Mesendoderm (in vitro differentiated cells): ENCODE measurements around the gene ASPN.

Experiments
- DNase-seq: peaks from one replicate; pipeline ENCODE4 v3.0.0; 2013
- H2AK5ac ChIP-seq: 2 replicates; pipeline ENCODE4 v1.6.1; 2013; ENCODE audit warnings: low read length, inconsistent platforms
- H2BK120ac ChIP-seq: 2 replicates; pipeline ENCODE4 v1.6.1; 2013; ENCODE audit warnings: low read depth, mild to moderate bottlenecking, low read length, moderate library complexity, mixed read lengths
- H2BK15ac ChIP-seq: replicated peaks from 2 replicates; pipeline ENCODE4 v1.6.1; 2013; ENCODE audit warnings: low read depth, mild to moderate bottlenecking, moderate library complexity
- H2BK5ac ChIP-seq: 2 replicates; pipeline ENCODE4 v1.6.1; 2013; ENCODE audit warnings: low read length, inconsistent platforms
- H3K18ac ChIP-seq: 2 replicates; pipeline ENCODE4 v1.6.1; 2013; ENCODE audit warnings: mild to moderate bottlenecking, low read length, mixed read lengths
- H3K23ac ChIP-seq: one replicate; pipeline ENCODE4 v1.6.1; 2013; ENCODE audit warnings: low read length
- H3K27ac ChIP-seq: 2 replicates; pipeline ENCODE4 v1.5.1; 2013; ENCODE audit warnings: low read depth, mild to moderate bottlenecking, inconsistent platforms, low read length, moderate library complexity
- H3K27me3 ChIP-seq: 2 replicates; pipeline ENCODE4 v1.6.1; 2013; ENCODE audit warnings: low read length, control low read depth, mild to moderate bottlenecking, inconsistent platforms; ENCODE audit not compliant: insufficient read depth, poor library complexity
- H3K36me3 ChIP-seq: 2 replicates; pipeline ENCODE4 v1.6.1; 2013; ENCODE audit warnings: low read length, inconsistent platforms; ENCODE audit not compliant: control insufficient read depth, insufficient read depth
- H3K4ac ChIP-seq: one replicate; pipeline ENCODE4 v1.6.1; 2013; ENCODE audit warnings: low read depth, mild to moderate bottlenecking, low read length, moderate library complexity
- H3K4me1 ChIP-seq: 2 replicates; pipeline ENCODE4 v1.6.1; 2013; ENCODE audit warnings: low read depth, low read length, inconsistent platforms; ENCODE audit not compliant: control insufficient read depth
- H3K4me2 ChIP-seq: 2 replicates; pipeline ENCODE4 v1.6.1; 2013; ENCODE audit warnings: low read length
- H3K4me3 ChIP-seq: 2 replicates; pipeline ENCODE4 v1.5.1; 2013; ENCODE audit warnings: mild to moderate bottlenecking, low read length
- H3K56ac ChIP-seq: one replicate; pipeline ENCODE4 v1.6.1; 2013; ENCODE audit warnings: low read length
- H3K79me1 ChIP-seq: 2 replicates; pipeline ENCODE4 v1.6.1; 2013; ENCODE audit warnings: low read length, inconsistent platforms
- H3K79me2 ChIP-seq: 2 replicates; pipeline ENCODE4 v1.6.1; 2013; ENCODE audit warnings: mild to moderate bottlenecking, low read length; ENCODE audit not compliant: control insufficient read depth, insufficient read depth
- H3K9ac ChIP-seq: 2 replicates; pipeline ENCODE4 v1.6.1; 2013; ENCODE audit warnings: low read length, inconsistent platforms
- H4K5ac ChIP-seq: one replicate; pipeline ENCODE4 v1.6.1; 2013; ENCODE audit warnings: low read length
- H4K8ac ChIP-seq: one replicate; pipeline ENCODE4 v1.6.1; 2013; ENCODE audit warnings: low read depth, mild to moderate bottlenecking, control low read depth, low read length, moderate library complexity
- WGBS: extraction: QIAGEN DNeasy Blood & Tissue Kit; methylation state at CpG from one replicate; pipeline ENCODE4 v1.1.7; 2013; ENCODE audit warnings: low lambda C conversion rate, missing lambda C conversion rate; ENCODE audit not compliant: insufficient coverage; ENCODE audit errors: extremely low coverage; 5-methylcytosine and 5-hydroxymethylcytosine counted together

The ASPN gene

GRCh38 chr9:92446536-92446935 lies 35.8 kb downstream of the ASPN start:
- Histone ChIP-seq H3K36me3 (no peaks in the 10 kb centered on the region), H3K23ac (no peak overlapping the region), H2BK5ac (no peak overlapping the region), H3K79me1 (no peaks in the 10 kb centered on the region), H3K9ac (no peak overlapping the region), H4K5ac (no peak overlapping the region), H4K8ac (no peak overlapping the region), H3K4me1 (no peaks in the 10 kb centered on the region), H3K4me3 (no peak overlapping the region), H3K18ac (no peak overlapping the region), H2AK5ac (no peak overlapping the region), H3K4ac (no peak overlapping the region), H3K27ac (no peak overlapping the region), H2BK15ac (no peak overlapping the region), H3K79me2 (no peaks in the 10 kb centered on the region), H2BK120ac (no peak overlapping the region), H3K4me2 (no peak overlapping the region), H3K56ac (no peak overlapping the region), H3K27me3 (no peaks in the 10 kb centered on the region)
- no peak for DNase-seq

GRCh38 chr9:92444841-92445240 lies 37.5 kb downstream of the ASPN start:
- Histone ChIP-seq H2BK15ac (no peak overlapping the region), H3K27me3 (no peaks in the 10 kb centered on the region), H3K18ac (no peak overlapping the region), H3K4me2 (no peak overlapping the region), H3K4ac (no peak overlapping the region), H3K27ac (no peak overlapping the region), H4K5ac (no peak overlapping the region), H4K8ac (no peak overlapping the region), H3K36me3 (no peaks in the 10 kb centered on the region), H2BK5ac (no peak overlapping the region), H3K4me1 (no peaks in the 10 kb centered on the region), H3K79me1 (no peaks in the 10 kb centered on the region), H3K9ac (no peak overlapping the region), H3K56ac (no peak overlapping the region), H3K23ac (no peak overlapping the region), H2BK120ac (no peak overlapping the region), H3K79me2 (no peaks in the 10 kb centered on the region), H3K4me3 (no peak overlapping the region), H2AK5ac (no peak overlapping the region)
- WGBS = no CpG with 5 or more reads among the region's 4 CpGs
- no peak for DNase-seq

- no peaks in the 10 kb centered on the region for H3K79me2 ChIP-seq
- no peak overlapping the region for H3K4me2 ChIP-seq
- H2BK15ac ChIP-seq = no peak overlapping the region
- no peaks in the 10 kb centered on the region for H3K79me1 ChIP-seq
- H3K18ac ChIP-seq = no peak overlapping the region
- no peak overlapping the region for H3K27ac ChIP-seq
- no peak overlapping the region for H3K23ac ChIP-seq
- WGBS = no CpG with 5 or more reads among the region's 6 CpGs
- no peaks in the 10 kb centered on the region for H3K36me3 ChIP-seq
- no peak overlapping the region for H2AK5ac ChIP-seq
- DNase-seq = no peak
- no peak overlapping the region for H4K8ac ChIP-seq
- no peak overlapping the region for H2BK120ac ChIP-seq
- H3K4ac ChIP-seq = no peak overlapping the region
- no peak overlapping the region for H3K9ac ChIP-seq
- H3K27me3 ChIP-seq = no peaks in the 10 kb centered on the region
- no peak overlapping the region for H4K5ac ChIP-seq
- H3K4me3 ChIP-seq = no peak overlapping the region
- no peak overlapping the region for H3K56ac ChIP-seq
- no peaks in the 10 kb centered on the region for H3K4me1 ChIP-seq
- H2BK5ac ChIP-seq = no peak overlapping the region
Observed at GRCh38 chr9:92440751-92441046, 41.6 kb downstream of the ASPN start.

GRCh38 chr9:92439921-92440750 lies 42.2 kb downstream of the ASPN start:
- H3K27ac ChIP-seq = no peak overlapping the region
- H3K27me3 ChIP-seq = no peaks in the 10 kb centered on the region
- no peak overlapping the region for H2BK15ac ChIP-seq
- no peak overlapping the region for H3K56ac ChIP-seq
- no peak overlapping the region for H2BK120ac ChIP-seq
- H3K4ac ChIP-seq = no peak overlapping the region
- no peak overlapping the region for H3K4me2 ChIP-seq
- no peak overlapping the region for H3K23ac ChIP-seq
- H3K4me1 ChIP-seq = no peaks in the 10 kb centered on the region
- no peak for DNase-seq
- no peaks in the 10 kb centered on the region for H3K79me1 ChIP-seq
- no peak overlapping the region for H3K9ac ChIP-seq
- no peak overlapping the region for H2AK5ac ChIP-seq
- no peaks in the 10 kb centered on the region for H3K79me2 ChIP-seq
- no peak overlapping the region for H3K18ac ChIP-seq
- H3K4me3 ChIP-seq = no peak overlapping the region
- H2BK5ac ChIP-seq = no peak overlapping the region
- H4K5ac ChIP-seq = no peak overlapping the region
- H4K8ac ChIP-seq = no peak overlapping the region
- WGBS = no CpG with 5 or more reads among the region's 5 CpGs
- H3K36me3 ChIP-seq = no peaks in the 10 kb centered on the region

- Histone ChIP-seq H3K36me3 (no peaks in the 10 kb centered on the region), H3K79me1 (no peaks in the 10 kb centered on the region), H3K27me3 (no peaks in the 10 kb centered on the region), H3K79me2 (no peaks in the 10 kb centered on the region), H3K23ac (no peak overlapping the region), H3K27ac (no peak overlapping the region), H4K5ac (no peak overlapping the region), H3K18ac (no peak overlapping the region), H3K4me2 (no peak overlapping the region), H3K9ac (no peak overlapping the region), H3K4ac (no peak overlapping the region), H2BK15ac (no peak overlapping the region), H3K4me1 (no peaks in the 10 kb centered on the region), H2AK5ac (no peak overlapping the region), H3K56ac (no peak overlapping the region), H2BK5ac (no peak overlapping the region), H4K8ac (no peak overlapping the region), H3K4me3 (no peak overlapping the region), H2BK120ac (no peak overlapping the region)
- WGBS = no CpG with 5 or more reads among the region's 5 CpGs
- DNase-seq = no peak
Observed at GRCh38 chr9:92438900-92439526, 43.3 kb downstream of the ASPN start.

- Histone ChIP-seq H4K5ac (no peak overlapping the region), H4K8ac (no peak overlapping the region), H3K4me3 (no peak overlapping the region), H2AK5ac (no peak overlapping the region), H3K27me3 (no peaks in the 10 kb centered on the region), H3K4ac (no peak overlapping the region), H3K18ac (no peak overlapping the region), H3K79me1 (no peaks in the 10 kb centered on the region), H2BK120ac (no peak overlapping the region), H3K56ac (no peak overlapping the region), H3K23ac (no peak overlapping the region), H2BK15ac (no peak overlapping the region), H3K4me1 (no peaks in the 10 kb centered on the region), H3K79me2 (no peaks in the 10 kb centered on the region), H3K27ac (no peak overlapping the region), H2BK5ac (no peak overlapping the region), H3K4me2 (no peak overlapping the region), H3K9ac (no peak overlapping the region), H3K36me3 (no peaks in the 10 kb centered on the region)
- DNase-seq = no peak
- WGBS = no CpG with 5 or more reads among the region's 1 CpG
Observed at GRCh38 chr9:92435263-92435662, 47.0 kb downstream of the ASPN start.
